Fibroblast of lung (primary cell): Measurements from ENCODE around the gene TRIM23. TPM values are rescaled to one million over a fixed set of nuclear protein-coding genes. Genes with fewer than 3 reads are reported as not detected.

Source experiments
- DNase-seq, 2 donors: peaks; one replicate each; pipeline versions ENCODE4 v3.0.0 to v3.0.0-alpha.2; 2010; ENCODE audit warnings: low read depth in 2 of 2
- H2AFZ ChIP-seq: 2 replicates; pipeline ENCODE4 v1.5.1; 2012; ENCODE audit warnings: low read length, control low read depth, inconsistent platforms
- H3K27ac ChIP-seq: 2 replicates; pipeline ENCODE4 v1.5.1; 2011; ENCODE audit warnings: low read length, control low read depth; ENCODE audit not compliant: insufficient read depth
- H3K27me3 ChIP-seq: 2 replicates; pipeline ENCODE4 v1.5.1; 2011; ENCODE audit warnings: mild to moderate bottlenecking, low read length; ENCODE audit not compliant: control insufficient read depth, insufficient read depth
- H3K36me3 ChIP-seq: 2 replicates; pipeline ENCODE4 v1.5.1; 2011; ENCODE audit warnings: low read length; ENCODE audit not compliant: control insufficient read depth, insufficient read depth
- H3K4me1 ChIP-seq: 2 replicates; pipeline ENCODE4 v1.5.1; 2011; ENCODE audit warnings: low read length; ENCODE audit not compliant: control insufficient read depth, insufficient read depth; ENCODE audit errors: extremely low read depth
- H3K4me2 ChIP-seq: 2 replicates; pipeline ENCODE4 v1.5.1; 2011; ENCODE audit warnings: low read length, control low read depth; ENCODE audit not compliant: insufficient read depth; ENCODE audit errors: extremely low read depth
- H3K4me3 ChIP-seq, 4 experiments: fragments of 200-600 bp in 1 of 4; sonication (generic) in 1 of 4; replicated peaks in 1 of 4; 2 replicates each; pipeline ENCODE4 v1.5.1; 2011 to 2016; ENCODE audit warnings: low read length in 4 of 4, low read depth in 3 of 4, mild to moderate bottlenecking in 3 of 4, control low read depth in 2 of 4, inconsistent platforms in 1 of 4, mixed read lengths in 1 of 4; ENCODE audit not compliant: insufficient read depth in 1 of 4; ENCODE audit errors: control extremely low read depth in 1 of 4
- H3K79me2 ChIP-seq: 2 replicates; pipeline ENCODE4 v1.5.1; 2012; ENCODE audit warnings: mild to moderate bottlenecking, low read length, inconsistent platforms; ENCODE audit not compliant: control insufficient read depth, insufficient read depth
- H3K9ac ChIP-seq: 2 replicates; pipeline ENCODE4 v1.5.1; 2011; ENCODE audit warnings: mild to moderate bottlenecking, low read length, control low read depth; ENCODE audit not compliant: insufficient read depth
- H3K9me3 ChIP-seq: 2 replicates; pipeline ENCODE4 v1.5.1; 2012; ENCODE audit warnings: low read depth, low read length; ENCODE audit not compliant: control insufficient read depth, insufficient read depth
- H4K20me1 ChIP-seq: 2 replicates; pipeline ENCODE4 v1.5.1; 2011; ENCODE audit warnings: low read length; ENCODE audit not compliant: control insufficient read depth, insufficient read depth; ENCODE audit errors: extremely low read depth
- CTCF ChIP-seq, 2 donors: IDR thresholded peaks in 1 of 2; conservative IDR thresholded peaks in 1 of 2; 1 replicate in 1 of 2; 2 replicates in 1 of 2; pipeline ENCODE4 v1.5.1; 2011 to 2012; ENCODE audit warnings: low read length in 2 of 2, control low read depth in 1 of 2, inconsistent platforms in 1 of 2, low read depth in 1 of 2, mild to moderate bottlenecking in 1 of 2
- EZH2 ChIP-seq: IDR thresholded peaks from 2 replicates; pipeline ENCODE4 v1.5.1; 2012; ENCODE audit warnings: low read length, control low read depth, mild to moderate bottlenecking; ENCODE audit errors: missing control alignments
- polyA plus RNA-seq, 2 donors: library from polyadenylated mRNA; depleted of rRNA in 1 of 2; stranded (reverse) in 1 of 2; unstranded in 1 of 2; fragments of >200 nt; gene quantifications; 2 replicates each; pipeline ENCODE4 v1.2.1, GENCODE V29; 2011 to 2012; ENCODE audit warnings: missing spikeins in 1 of 2
- total RNA-seq: library from RNA; depleted of rRNA; stranded (reverse); fragments of >200 nt; gene quantifications from 2 replicates; pipeline ENCODE4 v1.2.1, GENCODE V29; 2014

Gene TRIM23
- total and polyA plus RNA-seq, 2 donors (not counting 1 experiment from before 2014, with no cell fraction given): 14.1 to 48.6 TPM

- no peaks in the 10 kb centered on the region for H3K9me3 ChIP-seq
- no peaks in the 10 kb centered on the region for H3K27me3 ChIP-seq
- TF ChIP-seq CTCF (conservative IDR thresholded peaks at IDR 0.05 in 1 of 2, IDR thresholded peaks at IDR 0.05 in 1 of 2; ENCODE audit: low read depth in 1 of 2, low read length in 2 of 2) (peak; percentile 40 to 61), EZH2 (no peak)
- no peak overlapping the region for H3K27ac ChIP-seq
- DNase-seq: peak; percentile 22 to 28
- no peaks in the 10 kb centered on the region for H3K79me2 ChIP-seq
- H3K36me3 ChIP-seq: no peaks in the 10 kb centered on the region
- H3K4me1 ChIP-seq: no peaks in the 10 kb centered on the region
- no peak overlapping the region for H3K9ac ChIP-seq
- no peak overlapping the region for H3K4me3 ChIP-seq
- H3K4me2 ChIP-seq: no peak overlapping the region
- H2AFZ ChIP-seq: no peak overlapping the region
- no peaks in the 10 kb centered on the region for H4K20me1 ChIP-seq
These were observed 39.8 kb upstream of the TRIM23 start for GRCh38 chr5:65663804-65664521.

GRCh38 chr5:65654713-65655112 lies 30.6 kb upstream of the TRIM23 start:
- H2AFZ ChIP-seq: no peak overlapping the region
- no peaks in the 10 kb centered on the region for H3K4me1 ChIP-seq
- no peaks in the 10 kb centered on the region for H4K20me1 ChIP-seq
- H3K27ac ChIP-seq: no peak overlapping the region
- TF ChIP-seq EZH2 (no peak), CTCF (conservative IDR thresholded peaks at IDR 0.05 in 1 of 2, IDR thresholded peaks at IDR 0.05 in 1 of 2; ENCODE audit: low read depth in 1 of 2, low read length in 2 of 2) (no peak)
- H3K4me2 ChIP-seq: no peak overlapping the region
- H3K9me3 ChIP-seq: no peaks in the 10 kb centered on the region
- H3K79me2 ChIP-seq: no peaks in the 10 kb centered on the region
- no peaks in the 10 kb centered on the region for H3K36me3 ChIP-seq
- H3K4me3 ChIP-seq: no peak overlapping the region
- no peak overlapping the region for H3K9ac ChIP-seq
- DNase-seq: no peak
- H3K27me3 ChIP-seq: no peaks in the 10 kb centered on the region

- DNase-seq: no peak
- H4K20me1 ChIP-seq: no peaks in the 10 kb centered on the region
- no peak overlapping the region for H3K9ac ChIP-seq
- no peaks in the 10 kb centered on the region for H3K9me3 ChIP-seq
- no peak overlapping the region for H2AFZ ChIP-seq
- H3K27ac ChIP-seq: no peak overlapping the region
- no peaks in the 10 kb centered on the region for H3K36me3 ChIP-seq
- no peak overlapping the region for H3K4me2 ChIP-seq
- H3K4me1 ChIP-seq: no peaks in the 10 kb centered on the region
- no peaks in the 10 kb centered on the region for H3K79me2 ChIP-seq
- no peaks in the 10 kb centered on the region for H3K27me3 ChIP-seq
- no peak for TF ChIP-seq CTCF (conservative IDR thresholded peaks at IDR 0.05 in 1 of 2, IDR thresholded peaks at IDR 0.05 in 1 of 2; ENCODE audit: low read depth in 1 of 2, low read length in 2 of 2)
- TF ChIP-seq EZH2: no peak
- no peak overlapping the region for H3K4me3 ChIP-seq
These were observed 27.0 kb upstream of the TRIM23 start for GRCh38 chr5:65651144-65651543.
